ENCODE results near the gene RPS6KA5. TPM values are rescaled to one million over a fixed set of nuclear protein-coding genes. Genes with fewer than 3 reads are reported as not detected.
"Not testable (repeated sequence)": the region's sequence is repeated elsewhere in the genome, so short reads cannot be mapped to it uniquely, and the experiment has no call there.

The RPS6KA5 gene
- total RNA-seq, 1 donor from 2014 or later, result 33.1 TPM

GRCh38 chr14:91065266-91065665 is 4.8 kb upstream of the RPS6KA5 start:
- peak; percentile 63 for DNase-seq

DNA sequence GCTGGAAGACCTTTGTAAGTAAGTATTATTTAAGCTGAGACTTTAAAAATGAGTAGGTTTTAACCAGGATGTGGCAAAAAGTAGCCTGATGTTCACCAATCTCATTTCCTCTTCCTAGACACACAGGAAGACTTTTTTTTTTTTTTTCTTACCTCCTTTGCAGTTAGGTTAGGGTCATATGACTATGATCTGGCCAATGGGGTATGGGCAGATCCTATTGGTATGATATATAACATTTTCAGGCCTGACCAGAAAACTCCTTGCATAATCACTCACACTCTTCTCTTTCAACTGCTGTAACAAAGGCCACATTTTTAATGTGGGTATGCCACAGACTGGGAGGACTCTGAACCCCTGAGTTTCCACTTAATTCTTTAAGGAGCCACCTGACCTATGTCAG is 2.7 kb upstream of the RPS6KA5 start:
- DNase-seq, result no peak

DNA sequence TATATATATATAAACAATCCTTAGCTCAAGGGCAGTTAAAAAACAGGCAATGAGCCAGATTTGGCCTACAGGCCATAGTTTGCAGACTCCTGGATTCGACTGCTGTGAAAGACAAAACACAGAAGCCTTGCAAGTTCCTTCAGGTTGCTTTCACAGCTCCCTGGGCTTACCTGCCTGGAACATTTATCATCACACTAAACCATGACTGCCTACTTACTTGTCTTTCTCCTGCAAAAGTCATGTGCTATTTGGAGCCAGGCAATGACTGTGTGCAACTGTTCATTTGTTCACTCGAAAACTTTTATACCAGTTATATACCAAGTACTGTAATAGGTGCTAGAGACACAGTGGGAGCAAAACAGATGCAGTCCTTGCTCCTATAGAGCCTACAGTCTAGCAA is 2.2 kb upstream of the RPS6KA5 start:
- no peak for DNase-seq

DNA sequence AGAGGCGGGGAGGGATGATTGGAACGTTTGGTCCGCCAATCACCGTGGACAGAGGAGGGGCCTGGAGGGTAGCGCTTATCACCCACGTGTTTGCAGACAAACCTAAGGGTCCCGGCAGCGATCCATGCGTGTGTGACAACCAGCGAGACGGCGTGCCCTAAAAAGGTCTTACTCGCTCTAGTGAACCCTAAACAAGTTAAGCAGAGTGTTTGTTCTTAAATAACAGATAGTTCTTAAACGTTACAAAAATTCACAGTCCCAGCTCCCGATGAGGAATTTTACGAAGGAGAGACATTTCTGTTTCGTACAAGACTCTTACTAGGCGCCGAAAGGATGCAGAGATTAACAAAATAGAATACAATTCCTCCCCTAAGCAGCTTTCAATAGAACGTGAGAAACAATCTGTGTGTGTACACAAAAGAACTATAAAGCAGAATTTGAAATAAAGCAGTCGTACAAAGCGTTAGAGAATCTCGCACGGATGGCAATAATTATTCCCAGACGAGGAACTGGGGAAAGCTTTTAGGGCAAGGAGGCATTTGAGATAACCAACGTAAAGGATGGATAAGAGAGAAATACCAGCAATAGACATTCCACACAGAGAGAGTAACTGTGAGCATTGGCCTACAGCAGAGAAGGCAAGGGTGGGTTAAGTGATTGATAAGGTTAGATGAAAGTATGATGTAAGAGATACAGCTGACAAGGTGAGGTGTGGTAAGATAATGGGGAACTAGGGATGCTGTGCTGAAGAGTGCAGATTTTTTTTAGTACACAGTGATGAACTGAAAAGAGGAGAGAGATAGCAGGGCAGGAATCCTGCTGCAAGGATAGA is 831 bp upstream of the RPS6KA5 start:
- DNase-seq, result no peak

- DNase-seq, result peak; percentile 43
Measured at GRCh38 chr14:91059576-91060350, 678 bp downstream of the RPS6KA5 start.

- peak; percentile 36 for DNase-seq
Measured at GRCh38 chr14:91058042-91058581, 2.3 kb downstream of the RPS6KA5 start.

DNA sequence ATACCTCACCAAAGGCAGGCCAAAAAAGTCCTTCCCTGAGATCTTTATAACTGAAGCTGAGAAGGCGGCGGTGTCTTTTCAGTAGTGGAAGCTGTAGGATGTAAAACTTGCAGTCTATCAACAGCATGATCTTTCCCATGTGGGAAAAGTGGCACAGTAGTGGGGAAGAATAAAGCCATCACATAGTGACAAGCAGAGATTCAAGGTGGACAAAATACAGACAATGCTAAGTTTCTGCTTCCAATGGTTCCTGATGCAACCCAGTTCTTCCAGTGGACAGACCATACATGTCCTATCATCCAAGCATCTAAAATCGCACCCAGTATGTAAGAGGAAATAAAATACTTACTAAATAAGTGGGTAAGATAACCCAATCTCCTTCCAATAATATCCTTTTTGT is 4.1 kb downstream of the RPS6KA5 start:
- no peak for DNase-seq

GRCh38 chr14:91055016-91055415 is 5.4 kb downstream of the RPS6KA5 start:
- DNase-seq, result no peak

- DNase-seq, result no peak
Measured at GRCh38 chr14:91048676-91049075, 11.8 kb downstream of the RPS6KA5 start.

DNA sequence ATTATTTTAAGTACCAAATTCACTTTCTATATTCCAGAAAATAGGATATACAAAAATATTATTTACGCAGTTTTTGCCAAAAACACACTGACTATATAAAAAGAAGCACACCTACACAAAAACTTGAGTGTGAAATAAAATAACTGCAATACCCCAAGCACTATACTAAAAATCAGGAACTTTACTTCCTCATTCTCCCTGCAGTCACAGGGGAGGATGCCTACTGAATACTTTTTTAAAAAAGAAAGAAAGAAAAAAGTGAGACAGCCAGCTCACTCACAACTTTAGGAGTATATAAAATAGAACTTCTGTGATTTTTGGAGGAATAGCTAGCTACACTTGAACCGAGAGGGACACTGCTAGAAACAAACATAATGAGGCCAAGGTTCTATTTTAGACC is 12.2 kb downstream of the RPS6KA5 start:
- DNase-seq, result no peak

DNA sequence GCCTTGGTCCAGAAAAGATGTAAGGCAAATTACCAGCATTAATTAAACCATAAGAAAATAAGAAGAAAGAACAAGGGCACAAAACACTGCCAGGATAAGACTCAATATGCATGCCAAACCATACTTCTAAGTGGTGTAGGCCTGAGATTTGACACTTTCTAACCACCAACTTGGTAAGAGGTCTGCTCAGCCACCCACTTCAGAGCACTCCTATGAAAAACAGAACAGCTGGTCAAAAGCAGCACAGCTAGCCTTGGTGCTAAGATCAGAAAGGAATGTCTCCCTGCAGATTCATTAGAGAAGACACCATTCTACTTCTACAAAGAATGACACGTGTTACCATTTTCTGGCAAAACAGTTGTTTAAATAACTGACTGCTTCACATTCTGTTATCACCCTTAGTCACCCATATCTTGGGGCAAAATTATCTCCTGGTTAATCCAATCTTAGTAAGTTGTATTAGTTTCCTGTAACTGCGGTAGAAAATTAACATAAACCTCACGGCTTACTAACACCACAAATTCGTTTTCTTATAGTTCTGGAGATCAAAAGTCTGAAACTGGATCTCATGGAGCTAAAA is 13.2 kb downstream of the RPS6KA5 start:
- peak; percentile 34 for DNase-seq

- no peak for DNase-seq
Measured at GRCh38 chr14:91046488-91047072, 13.9 kb downstream of the RPS6KA5 start.

GRCh38 chr14:91041450-91041849 is 19.0 kb downstream of the RPS6KA5 start:
- DNase-seq, result peak; percentile 38

DNA sequence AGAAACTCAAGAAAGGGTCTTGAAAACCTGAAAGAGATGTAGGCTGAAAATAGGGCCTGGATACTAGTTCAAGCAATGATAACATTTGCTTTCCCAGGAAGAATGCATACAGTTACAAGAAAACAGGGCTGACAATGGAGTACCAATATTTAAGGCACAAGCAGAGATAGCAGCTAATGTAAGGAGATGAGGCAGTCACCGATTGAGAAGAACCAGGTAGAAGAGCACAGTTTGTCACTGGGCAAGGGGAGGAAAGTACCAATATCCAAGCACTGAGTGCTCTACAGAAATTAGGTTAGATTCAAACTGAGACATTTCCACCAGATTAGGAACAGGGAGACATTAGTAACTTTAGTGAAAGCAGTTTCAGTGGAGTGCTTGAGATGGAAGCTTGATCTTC is 19.9 kb downstream of the RPS6KA5 start:
- no peak for DNase-seq

DNA sequence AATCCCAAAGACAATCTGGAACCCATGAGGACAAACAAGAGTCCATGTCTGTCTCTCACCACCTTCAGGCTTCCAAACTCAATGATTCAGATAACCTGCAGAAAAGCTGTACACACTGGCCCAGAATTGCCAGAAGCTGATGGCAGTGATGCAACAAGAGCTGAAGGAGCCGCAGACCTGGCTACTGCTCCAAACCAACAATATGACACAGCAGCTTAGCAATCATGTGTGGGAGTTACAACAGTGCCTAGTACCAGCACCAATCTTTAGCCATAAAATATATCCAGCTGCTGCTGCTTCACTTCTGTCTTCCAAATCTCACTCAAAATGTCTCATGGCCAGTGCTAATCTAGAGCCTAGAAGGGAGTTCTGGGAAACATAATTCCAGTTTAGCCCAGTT is 22.0 kb downstream of the RPS6KA5 start:
- DNase-seq, result no peak

- DNase-seq, result no peak
Measured at GRCh38 chr14:91036741-91037469, 23.5 kb downstream of the RPS6KA5 start.

DNA sequence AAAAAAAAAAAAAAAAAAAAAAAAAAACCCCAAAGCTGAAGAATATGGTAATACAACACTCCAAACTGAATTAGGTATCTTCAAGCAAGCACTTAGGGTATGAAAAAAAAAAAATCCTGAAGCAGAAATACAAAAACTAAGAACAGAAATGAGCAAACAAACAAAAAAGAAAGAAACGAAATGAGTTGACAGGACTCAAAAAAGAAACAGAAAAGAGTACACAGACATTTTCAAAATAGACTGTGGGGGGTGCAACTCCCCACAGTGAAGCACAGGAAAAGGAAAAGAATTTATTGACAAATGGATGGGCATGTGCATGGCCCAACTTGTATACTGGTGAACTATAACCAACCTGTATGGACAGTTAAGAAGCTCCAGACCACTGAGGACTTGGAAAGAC is 24.6 kb downstream of the RPS6KA5 start:
- DNase-seq, result no peak

DNA sequence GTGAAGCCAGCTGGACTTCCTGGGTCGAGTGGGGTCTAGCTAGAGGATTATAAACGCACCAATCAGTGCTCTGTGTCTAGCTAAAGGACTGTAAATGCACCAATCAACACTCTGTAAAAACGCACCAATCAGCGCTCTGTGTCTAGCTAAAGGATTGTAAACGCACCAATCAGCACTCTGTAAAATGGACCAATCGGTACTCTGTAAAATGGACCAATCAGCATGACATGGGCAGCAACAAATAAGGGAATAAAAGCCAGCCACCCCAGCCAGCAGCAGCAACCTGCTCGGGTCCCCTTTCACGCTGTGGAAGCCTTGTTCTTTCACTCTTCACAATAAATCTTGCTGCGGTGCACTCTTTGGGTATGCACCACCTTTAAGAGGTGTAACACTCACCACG is 26.1 kb downstream of the RPS6KA5 start:
- DNase-seq, result not testable (repeated sequence)

GRCh38 chr14:91032248-91032647 is 28.2 kb downstream of the RPS6KA5 start:
- DNase-seq, result peak; percentile 39

DNA sequence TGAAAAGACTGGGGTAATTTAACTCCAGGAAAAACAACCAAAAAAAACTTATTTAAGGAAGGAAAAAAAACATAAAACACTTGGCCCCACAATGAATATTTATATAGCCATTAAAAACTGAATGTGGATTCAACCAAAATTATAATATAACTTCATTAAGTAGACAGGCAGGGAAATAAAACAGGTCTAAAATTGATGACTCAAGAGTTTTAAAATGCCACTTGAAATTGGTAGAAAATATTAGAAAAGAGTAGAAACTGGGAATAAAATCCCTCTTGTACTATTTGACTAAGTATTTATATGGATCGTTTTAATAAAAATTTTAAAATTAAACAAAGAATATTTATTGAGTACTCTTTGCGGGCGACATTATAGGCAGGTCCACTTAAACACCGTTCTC is 28.8 kb downstream of the RPS6KA5 start:
- DNase-seq, result no peak

DNA sequence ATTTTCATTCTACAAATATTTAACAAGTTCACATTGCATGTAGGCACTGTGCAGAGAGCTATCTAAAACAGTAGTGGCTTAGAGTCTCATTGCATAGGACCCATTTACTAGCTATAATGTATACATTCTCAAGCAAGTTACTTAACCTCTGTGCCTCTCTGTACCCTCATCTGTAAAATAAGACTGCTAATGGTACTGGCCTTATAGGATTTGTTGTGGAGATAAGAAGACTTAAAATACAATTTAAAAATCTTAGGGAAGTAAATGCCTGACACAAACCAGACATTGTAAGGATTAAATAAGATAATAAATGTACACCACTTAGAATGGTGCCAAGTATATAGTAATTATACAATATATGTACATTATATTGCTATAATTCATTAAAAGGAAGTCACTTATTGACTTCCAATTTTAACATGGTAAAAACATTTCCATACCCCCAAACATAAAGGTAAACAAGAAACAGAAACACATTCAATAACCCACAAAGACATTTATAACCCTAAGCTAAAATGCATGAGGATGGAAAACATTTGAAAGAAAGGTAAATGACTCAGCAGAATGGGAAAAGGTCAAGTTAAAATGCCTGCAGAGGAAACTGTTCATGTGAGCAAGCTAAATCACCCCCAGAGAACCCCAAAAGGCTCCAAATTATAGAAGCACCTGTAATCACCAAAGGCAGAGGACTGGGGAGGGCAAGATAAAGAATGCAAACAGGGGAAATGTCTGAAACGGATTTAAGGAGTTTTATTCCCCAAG is 30.8 kb downstream of the RPS6KA5 start:
- DNase-seq, result no peak

All from tongue (tissue), 2 donors.